Breast epithelium (tissue), 3 donors: ENCODE data around the gene PIGV.

Source experiments
- CTCF ChIP-seq, 3 donors: fragments of 450-650 bp; IDR thresholded peaks; one replicate each; pipeline ENCODE4 v1.5.1; 2016 to 2017; ENCODE audit warnings: antibody characterized with exemption in 3 of 3, mild to moderate bottlenecking in 3 of 3, moderate library complexity in 3 of 3
- POLR2A ChIP-seq: fragments of 450-650 bp; IDR thresholded peaks from one replicate; pipeline ENCODE4 v1.6.1; 2016; ENCODE audit warnings: antibody characterized with exemption, mild to moderate bottlenecking, moderate library complexity

- TF ChIP-seq CTCF (IDR thresholded peaks at IDR 0.05) (no peak), POLR2A (no peak)
Measured at GRCh38 chr1:26768755-26769154, 19.0 kb upstream of the PIGV start.
